OCI-LY3 (cell line): ENCODE results near the gene DNAI7.

Experiments used
- CTCF ChIP-seq: fragments of 200-600, 300-600 bp; sonication (generic); IDR thresholded peaks from 2 replicates; pipeline ENCODE4 v1.5.1; 2014; ENCODE audit warnings: antibody characterized with exemption, low read length, low read depth
- EZH2phosphoT487 ChIP-seq: fragments of 200-600 bp; shearing (Covaris generic); IDR thresholded peaks from 2 replicates; pipeline ENCODE4 v1.6.1; 2018; ENCODE audit warnings: antibody characterized with exemption, mixed run types, low read depth

- TF ChIP-seq CTCF = no peak
- TF ChIP-seq EZH2phosphoT487 = no peak
Measured at GRCh38 chr12:25063873-25064628, 130.9 kb downstream of the DNAI7 start.
